Tibial nerve (tissue), 4 donors: ENCODE measurements around the gene FBXL14.

ENCODE experiments used
- EP300 ChIP-seq, 2 donors: sonication (generic); formaldehyde crosslinking; IDR thresholded peaks; one replicate each; pipeline ENCODE4 v1.6.1; 2017; ENCODE audit warnings: antibody characterized with exemption in 2 of 2, mild to moderate bottlenecking in 1 of 2
- POLR2A ChIP-seq, 2 donors: fragments of 450-650 bp; IDR thresholded peaks; one replicate each; pipeline ENCODE4 v1.6.1; 2017; ENCODE audit warnings: antibody characterized with exemption in 2 of 2, mild to moderate bottlenecking in 2 of 2, moderate library complexity in 2 of 2
- TF ChIP-seq, protein P1 (sequence below), 5 experiments: fragments of 200-600 bp in 3 of 5; fragments of 450-650 bp in 2 of 5; sonication (generic) in 3 of 5; IDR thresholded peaks; one replicate each; pipeline ENCODE4 v1.5.1; 2016 to 2019; ENCODE audit warnings: antibody characterized with exemption in 5 of 5, mild to moderate bottlenecking in 3 of 5, moderate library complexity in 2 of 5

GRCh38 chr12:1642513-1642912 lies 48.1 kb upstream of the FBXL14 start:
- TF ChIP-seq, protein P1, sequence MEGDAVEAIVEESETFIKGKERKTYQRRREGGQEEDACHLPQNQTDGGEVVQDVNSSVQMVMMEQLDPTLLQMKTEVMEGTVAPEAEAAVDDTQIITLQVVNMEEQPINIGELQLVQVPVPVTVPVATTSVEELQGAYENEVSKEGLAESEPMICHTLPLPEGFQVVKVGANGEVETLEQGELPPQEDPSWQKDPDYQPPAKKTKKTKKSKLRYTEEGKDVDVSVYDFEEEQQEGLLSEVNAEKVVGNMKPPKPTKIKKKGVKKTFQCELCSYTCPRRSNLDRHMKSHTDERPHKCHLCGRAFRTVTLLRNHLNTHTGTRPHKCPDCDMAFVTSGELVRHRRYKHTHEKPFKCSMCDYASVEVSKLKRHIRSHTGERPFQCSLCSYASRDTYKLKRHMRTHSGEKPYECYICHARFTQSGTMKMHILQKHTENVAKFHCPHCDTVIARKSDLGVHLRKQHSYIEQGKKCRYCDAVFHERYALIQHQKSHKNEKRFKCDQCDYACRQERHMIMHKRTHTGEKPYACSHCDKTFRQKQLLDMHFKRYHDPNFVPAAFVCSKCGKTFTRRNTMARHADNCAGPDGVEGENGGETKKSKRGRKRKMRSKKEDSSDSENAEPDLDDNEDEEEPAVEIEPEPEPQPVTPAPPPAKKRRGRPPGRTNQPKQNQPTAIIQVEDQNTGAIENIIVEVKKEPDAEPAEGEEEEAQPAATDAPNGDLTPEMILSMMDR (IDR thresholded peaks at IDR 0.05), result no peak
- no peak for TF ChIP-seq POLR2A (IDR thresholded peaks at IDR 0.05)
- no peak for TF ChIP-seq EP300 (IDR thresholded peaks at IDR 0.05)
